Glomerular endothelial cell (primary cell): ENCODE measurements around the gene DISC1. TPM values are rescaled to one million over a fixed set of nuclear protein-coding genes. Genes with fewer than 3 reads are reported as not detected.

Source experiments
- DNase-seq: peaks from one replicate; pipeline ENCODE4 v3.0.0-alpha.2; 2011; ENCODE audit warnings: low read depth, low spot score; ENCODE audit errors: extremely low read depth
- total RNA-seq: library from RNA; depleted of rRNA; stranded (reverse); fragments of >200 nt; gene quantifications from 2 replicates; pipeline ENCODE4 v1.2.3, GENCODE V29; 2015

DISC1 gene
- total RNA-seq, 1 donor from 2014 or later = 36.7 TPM

- no peak for DNase-seq
These were observed 430.8 kb downstream of the DISC1 start for GRCh38 chr1:232057217-232057895.

DNA sequence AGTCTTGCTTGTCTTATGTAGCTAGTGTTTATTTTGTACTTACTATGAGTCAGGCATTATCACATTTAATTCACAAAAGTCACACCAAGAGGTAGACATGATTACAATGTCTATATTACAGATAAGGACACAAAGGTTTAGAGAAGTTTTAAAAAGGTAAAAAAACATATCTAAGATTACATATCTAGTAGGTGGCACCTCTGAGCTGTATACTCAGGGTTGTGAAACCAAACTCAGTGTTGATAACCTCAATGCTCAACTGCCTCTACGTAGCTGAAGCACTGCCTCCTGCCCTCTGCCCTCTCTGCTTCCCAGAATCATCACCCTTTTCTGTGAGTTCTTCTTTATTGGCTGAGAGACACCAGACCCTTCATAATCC, 431.3 kb downstream of the DISC1 start:
- no peak for DNase-seq

DNA sequence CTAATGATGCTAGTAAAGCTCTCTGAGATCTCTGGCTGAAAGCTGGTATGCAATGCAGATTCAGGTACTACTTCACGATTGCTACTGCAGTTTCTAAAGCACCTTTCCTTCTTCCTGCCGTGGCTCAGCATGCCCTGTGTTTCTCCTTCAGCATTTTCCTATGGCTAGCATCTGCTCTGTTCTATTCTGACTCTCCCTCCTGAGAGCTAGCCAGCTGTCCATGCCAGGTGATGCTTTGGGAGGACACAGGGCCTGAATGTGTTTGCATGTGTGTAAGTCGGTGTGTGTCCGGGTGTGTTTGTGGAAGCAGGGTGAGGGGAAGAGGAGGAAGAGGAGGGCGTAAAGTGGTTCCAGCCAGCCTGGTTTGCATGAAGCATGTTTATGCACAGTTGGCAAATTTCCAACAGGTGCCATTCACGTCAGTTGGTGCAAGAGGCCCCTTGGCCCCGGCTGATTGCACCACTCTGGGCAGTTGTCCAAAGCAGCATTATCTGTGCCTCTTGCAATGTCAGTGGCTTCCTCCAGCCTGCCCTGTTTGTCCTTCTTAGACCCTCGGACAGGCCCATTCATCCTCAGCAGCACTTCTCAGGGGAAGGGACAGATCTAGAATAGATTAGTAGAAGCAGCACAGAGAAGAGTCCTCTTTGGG, 433.3 kb downstream of the DISC1 start:
- no peak for DNase-seq

- no peak for DNase-seq
These were observed 436.4 kb downstream of the DISC1 start for GRCh38 chr1:232062967-232063366.

- DNase-seq = no peak
These were observed 439.9 kb downstream of the DISC1 start for GRCh38 chr1:232066521-232066920.

DNA sequence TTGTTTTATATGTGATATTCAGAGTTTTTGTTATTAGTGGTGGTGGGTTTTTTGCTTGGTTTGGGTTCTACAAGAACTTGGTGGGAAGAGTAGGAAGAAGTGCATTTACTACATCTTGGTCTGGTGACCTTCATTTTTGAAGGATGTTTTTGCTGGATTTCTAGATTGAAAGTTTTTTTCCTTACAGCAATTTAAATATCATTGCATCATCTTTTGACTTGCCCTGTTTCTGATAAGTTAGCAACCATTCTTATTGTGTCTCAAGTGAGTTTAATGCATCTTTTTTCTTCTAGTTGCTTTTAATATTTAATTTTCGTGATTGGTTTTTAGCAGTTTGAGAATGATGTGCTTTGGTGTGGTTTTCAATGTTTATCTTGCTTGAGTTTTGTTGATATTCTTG, 447.7 kb downstream of the DISC1 start:
- DNase-seq = no peak

DNA sequence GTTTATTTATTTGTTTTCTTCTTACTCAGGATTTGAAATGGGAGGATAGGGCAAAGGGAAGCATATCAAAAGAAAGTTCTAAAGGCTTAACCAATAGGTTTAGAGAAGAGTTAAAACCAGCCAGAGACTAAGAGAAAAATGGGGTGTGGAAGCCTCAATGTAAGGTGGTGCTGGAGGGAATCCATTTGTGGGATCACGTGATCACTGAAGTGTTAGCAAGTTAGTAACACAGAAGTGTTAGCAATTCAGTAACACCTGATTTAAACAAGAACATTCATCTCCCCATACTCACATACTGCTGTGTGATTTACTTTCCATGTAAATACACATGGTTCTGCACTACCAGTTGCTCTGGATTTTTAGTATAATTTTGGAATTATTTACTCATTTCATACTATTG, 451.2 kb downstream of the DISC1 start:
- no peak for DNase-seq

DNA sequence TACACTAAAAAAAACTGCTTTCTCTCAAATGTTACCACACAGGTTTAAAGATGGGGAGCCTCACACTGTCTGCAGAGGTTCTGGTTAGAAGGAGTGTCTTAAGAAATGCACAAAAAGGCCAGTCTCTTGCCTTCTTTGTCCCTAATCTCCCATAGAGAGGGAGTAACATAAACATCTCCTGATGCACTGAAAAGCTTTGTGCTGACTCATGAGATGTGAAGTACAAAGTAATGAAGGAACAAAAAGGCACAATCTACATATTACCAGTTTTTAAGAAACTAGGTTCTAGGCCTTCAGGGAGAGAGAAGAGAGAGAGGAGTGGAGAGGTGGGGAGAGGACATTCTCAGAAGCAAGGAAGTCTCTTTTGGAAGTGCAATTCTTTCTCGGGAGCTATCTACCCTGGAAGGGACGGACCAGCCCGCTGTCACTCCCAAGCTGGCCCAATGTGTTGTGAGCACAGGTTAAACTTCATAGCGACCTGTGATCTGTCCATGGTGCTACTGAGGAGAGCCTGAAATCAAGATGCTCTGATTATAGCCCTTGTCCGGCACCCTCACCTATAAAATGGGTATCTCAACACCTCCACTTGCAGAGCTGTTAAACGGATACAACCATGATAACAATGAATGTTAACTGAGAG, 458.1 kb downstream of the DISC1 start:
- DNase-seq = no peak

DNA sequence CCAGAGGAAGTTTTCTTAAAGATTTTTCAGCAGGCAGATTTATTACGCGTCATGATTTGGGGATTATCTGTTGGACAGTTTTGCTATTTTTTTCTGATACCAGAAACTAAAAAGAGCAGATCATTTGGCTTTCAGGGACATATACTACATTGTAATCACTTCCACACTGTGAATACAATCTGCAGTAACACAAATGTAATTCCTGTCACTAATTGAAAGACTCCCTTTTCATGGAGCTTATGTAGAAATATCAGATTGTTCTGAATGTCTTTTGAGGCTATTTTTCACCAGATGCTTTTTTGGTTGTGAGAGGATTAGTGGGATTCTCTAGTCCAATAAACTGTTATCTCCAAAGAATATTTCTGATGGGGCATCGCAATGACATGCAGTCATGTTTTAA, 464.2 kb downstream of the DISC1 start:
- no peak for DNase-seq

Other genes with a start within 250 kb of the DISC1 start
- 46.3 and 47.1 TPM in 2 replicates for gene EGLN1, start 204.5 kb upstream of the DISC1 start, total RNA-seq
- gene TSNAX, start 98.1 kb upstream of the DISC1 start, total RNA-seq = 22.5 and 24.5 TPM in 2 replicates